Measurements from ENCODE around the gene SELENOM. TPM values are rescaled to one million over a fixed set of nuclear protein-coding genes. Genes with fewer than 3 reads are reported as not detected.
"Not testable (repeated sequence)": the region's sequence is repeated elsewhere in the genome, so short reads cannot be mapped to it uniquely, and the experiment has no call there.

Gene SELENOM
- total RNA-seq, 1 donor from 2014 or later, result 1,262 TPM

DNA sequence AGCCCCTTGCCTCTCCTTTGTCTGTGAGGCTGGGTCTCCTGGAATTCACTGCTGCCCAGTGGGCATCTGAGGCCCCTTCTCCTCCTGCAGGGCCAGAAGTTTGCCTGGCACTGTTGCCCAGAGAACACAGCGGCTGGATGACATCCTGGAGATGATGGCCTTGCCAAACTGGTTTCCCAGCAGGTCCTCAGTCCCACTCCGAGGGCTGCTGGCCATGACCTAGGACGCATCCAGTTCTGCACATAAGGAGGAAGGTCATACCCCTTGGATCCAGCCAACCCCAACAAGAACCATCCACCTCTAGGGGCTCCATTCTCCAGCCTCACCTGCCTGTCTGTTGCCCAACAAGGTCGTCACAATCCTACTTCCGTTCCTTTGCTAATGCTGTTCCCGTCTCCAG is 29.7 kb downstream of the SELENOM start:
- no peak overlapping the region for H3K4me3 ChIP-seq
- no peaks in the 10 kb centered on the region for H3K27me3 ChIP-seq
- DNase-seq (ENCODE audit: low spot score in 2 of 2), result no peak
- intact Hi-C loops (cut with DNase I), result no loop called here
- H3K4me1 ChIP-seq, result peaks cover 4 to 8% of the 10 kb centered on the region in 2 donors
- peak overlapping the region; percentile 38 to 57 for H3K27ac ChIP-seq
- no peaks in the 10 kb centered on the region for H3K9me3 ChIP-seq
- TF ChIP-seq, protein P1, sequence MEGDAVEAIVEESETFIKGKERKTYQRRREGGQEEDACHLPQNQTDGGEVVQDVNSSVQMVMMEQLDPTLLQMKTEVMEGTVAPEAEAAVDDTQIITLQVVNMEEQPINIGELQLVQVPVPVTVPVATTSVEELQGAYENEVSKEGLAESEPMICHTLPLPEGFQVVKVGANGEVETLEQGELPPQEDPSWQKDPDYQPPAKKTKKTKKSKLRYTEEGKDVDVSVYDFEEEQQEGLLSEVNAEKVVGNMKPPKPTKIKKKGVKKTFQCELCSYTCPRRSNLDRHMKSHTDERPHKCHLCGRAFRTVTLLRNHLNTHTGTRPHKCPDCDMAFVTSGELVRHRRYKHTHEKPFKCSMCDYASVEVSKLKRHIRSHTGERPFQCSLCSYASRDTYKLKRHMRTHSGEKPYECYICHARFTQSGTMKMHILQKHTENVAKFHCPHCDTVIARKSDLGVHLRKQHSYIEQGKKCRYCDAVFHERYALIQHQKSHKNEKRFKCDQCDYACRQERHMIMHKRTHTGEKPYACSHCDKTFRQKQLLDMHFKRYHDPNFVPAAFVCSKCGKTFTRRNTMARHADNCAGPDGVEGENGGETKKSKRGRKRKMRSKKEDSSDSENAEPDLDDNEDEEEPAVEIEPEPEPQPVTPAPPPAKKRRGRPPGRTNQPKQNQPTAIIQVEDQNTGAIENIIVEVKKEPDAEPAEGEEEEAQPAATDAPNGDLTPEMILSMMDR (IDR thresholded peaks at IDR 0.05), result no peak
- no peaks in the 10 kb centered on the region for H3K36me3 ChIP-seq

DNA sequence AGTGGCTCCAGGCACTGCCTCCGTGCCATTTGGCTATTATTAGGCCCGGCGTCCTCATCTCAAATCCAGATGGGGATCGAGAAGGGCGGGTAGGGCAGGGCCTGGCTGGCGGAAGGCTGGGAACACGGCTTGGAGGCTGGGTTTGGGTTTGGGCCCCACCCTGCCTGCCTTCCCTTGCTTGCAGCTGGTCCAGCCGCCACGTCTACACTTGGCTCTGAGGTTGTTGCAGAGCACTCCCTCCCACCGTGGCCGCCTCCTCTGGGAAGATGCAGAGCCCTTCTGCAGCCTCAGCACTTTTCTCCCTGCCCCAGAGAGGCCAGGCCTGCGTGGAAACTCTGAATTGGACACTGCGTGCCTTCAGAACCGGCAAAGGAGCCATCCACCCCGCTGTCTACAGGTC is 31.4 kb downstream of the SELENOM start:
- Histone ChIP-seq H3K27ac (peak overlapping the region; percentile 85), H3K4me1 (peaks cover 4 to 8% of the 10 kb centered on the region in 2 donors), H3K4me3 (no peak overlapping the region), H3K36me3 (no peaks in the 10 kb centered on the region), H3K9me3 (no peaks in the 10 kb centered on the region), H3K27me3 (no peaks in the 10 kb centered on the region)
- TF ChIP-seq, protein P1 (IDR thresholded peaks at IDR 0.05), result no peak
- intact Hi-C loops (cut with DNase I), result no loop called here
- peak; percentile 73 to 96 for DNase-seq (ENCODE audit: low spot score in 2 of 2)

DNA sequence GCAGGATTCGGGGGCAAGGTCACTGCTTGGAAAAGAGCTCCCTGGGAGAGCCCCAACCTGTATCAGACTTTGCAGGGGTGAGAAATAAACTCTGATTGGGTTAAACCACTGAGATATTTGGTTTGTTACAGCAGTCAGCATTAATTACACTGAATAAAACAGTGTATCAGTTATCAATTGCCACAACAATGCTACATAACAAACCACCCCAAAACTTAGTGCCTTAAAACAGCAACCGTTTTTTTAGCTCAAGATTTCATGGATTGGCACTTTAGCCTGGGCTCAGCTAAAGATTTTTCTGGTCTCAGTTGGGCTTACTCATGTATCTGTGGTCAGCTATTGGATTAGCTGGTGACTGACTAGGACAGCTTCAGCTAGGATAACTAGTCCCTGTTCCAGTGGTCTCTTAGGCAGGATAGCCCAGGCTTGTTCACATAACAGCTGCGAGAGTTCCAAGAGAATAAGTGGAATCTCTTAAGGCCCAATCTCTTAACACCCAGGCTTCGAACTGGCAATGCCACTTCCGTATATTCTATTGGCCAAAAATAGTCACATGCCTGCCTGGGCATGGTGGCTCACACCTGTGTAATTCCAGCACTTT is 33.7 kb downstream of the SELENOM start:
- H3K9me3 ChIP-seq; H3K36me3 ChIP-seq; H3K27me3 ChIP-seq; DNase-seq (ENCODE audit: low spot score in 2 of 2); H3K4me3 ChIP-seq; intact Hi-C loops (cut with DNase I); H3K4me1 ChIP-seq: not testable (repeated sequence)
- peak overlapping the region in 1 of 2 donors; percentile 14 for H3K27ac ChIP-seq

DNA sequence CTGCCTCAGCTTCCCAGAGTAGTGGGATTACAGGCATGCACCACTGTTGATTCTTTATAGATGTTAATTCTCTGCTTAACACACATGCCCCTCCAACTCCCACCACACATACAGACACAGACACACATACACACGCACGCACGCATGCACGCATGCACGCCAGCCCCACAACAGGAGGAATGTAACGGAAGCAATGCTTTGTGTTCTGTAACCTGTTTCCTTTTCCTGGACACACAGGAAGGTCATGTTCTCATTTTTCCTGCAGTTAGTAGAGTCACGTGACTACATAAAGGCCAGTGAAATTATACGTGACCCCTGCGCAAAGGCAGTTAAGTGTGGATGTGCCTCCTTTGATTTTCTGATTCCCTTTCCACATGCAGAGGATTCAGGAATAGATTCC is 34.2 kb downstream of the SELENOM start:
- H3K27me3 ChIP-seq, result not testable (repeated sequence)

DNA sequence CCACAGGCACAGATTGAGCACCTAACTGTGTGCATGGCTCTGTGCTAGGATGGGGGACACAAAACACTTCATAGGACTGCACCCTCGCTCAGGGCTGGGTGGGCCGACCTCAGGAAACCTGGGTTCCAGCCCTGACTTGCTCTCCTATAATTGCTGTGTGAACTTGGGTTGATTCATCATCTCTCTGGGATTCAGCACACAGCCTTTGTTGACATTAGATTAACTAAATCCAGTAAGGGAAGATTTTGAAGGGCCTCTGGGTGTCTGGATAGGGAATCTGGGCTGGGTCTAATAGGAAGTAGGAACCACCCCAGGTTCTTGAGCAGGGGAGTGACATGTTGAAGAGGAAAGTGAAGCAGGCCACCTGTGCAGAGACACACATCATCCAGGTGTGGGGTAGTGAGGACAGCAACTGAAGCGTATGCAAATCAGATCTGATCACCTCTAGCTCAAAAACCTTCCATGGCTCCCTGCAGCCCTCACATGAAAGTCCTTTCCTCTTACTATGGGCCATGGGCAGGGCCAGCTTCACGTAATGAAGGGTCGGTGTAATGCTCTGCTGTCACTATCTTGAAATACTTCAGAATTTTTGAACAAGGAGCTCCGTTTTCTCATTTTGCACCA is 37.6 kb downstream of the SELENOM start:
- H3K4me3 ChIP-seq; H3K27ac ChIP-seq; DNase-seq (ENCODE audit: low spot score in 2 of 2); H3K27me3 ChIP-seq; H3K36me3 ChIP-seq; intact Hi-C loops (cut with DNase I); H3K4me1 ChIP-seq; H3K9me3 ChIP-seq: not testable (repeated sequence)

More for the DNA sequence above, 34.2 kb downstream of the SELENOM start:
- intact Hi-C loops (cut with DNase I); H3K4me3 ChIP-seq; H3K27ac ChIP-seq; H3K4me1 ChIP-seq; DNase-seq (ENCODE audit: low spot score in 2 of 2); H3K9me3 ChIP-seq; H3K36me3 ChIP-seq: not testable (repeated sequence)

DNA sequence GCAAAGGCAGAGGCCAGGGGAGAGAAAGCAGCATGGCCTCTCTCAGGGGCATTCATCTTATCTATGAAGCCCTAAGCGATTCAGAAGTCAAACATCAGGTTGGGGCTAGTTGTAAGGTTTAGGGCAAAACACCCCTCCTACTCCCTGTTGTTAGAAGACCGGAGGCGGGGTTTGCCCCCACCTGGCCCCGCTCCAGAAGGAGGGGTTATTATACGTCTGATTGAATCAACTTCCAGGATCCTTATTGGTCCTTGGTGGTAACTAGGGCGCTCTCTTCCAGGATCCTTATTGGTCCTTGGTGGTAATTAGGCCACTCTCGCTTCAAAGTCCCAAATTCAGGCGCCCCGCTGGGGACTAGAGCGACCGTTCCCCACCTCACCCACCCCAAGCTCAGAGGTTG is 38.4 kb downstream of the SELENOM start:
- no peaks in the 10 kb centered on the region for H3K36me3 ChIP-seq
- TF ChIP-seq, protein P1 (IDR thresholded peaks at IDR 0.05), result no peak
- no peak overlapping the region for H3K27ac ChIP-seq
- intact Hi-C loops (cut with DNase I), result no loop called here
- H3K4me1 ChIP-seq, result no peaks in the 10 kb centered on the region
- no peaks in the 10 kb centered on the region for H3K27me3 ChIP-seq
- H3K9me3 ChIP-seq, result no peaks in the 10 kb centered on the region
- no peak overlapping the region for H3K4me3 ChIP-seq
- DNase-seq (ENCODE audit: low spot score in 2 of 2), result no peak

DNA sequence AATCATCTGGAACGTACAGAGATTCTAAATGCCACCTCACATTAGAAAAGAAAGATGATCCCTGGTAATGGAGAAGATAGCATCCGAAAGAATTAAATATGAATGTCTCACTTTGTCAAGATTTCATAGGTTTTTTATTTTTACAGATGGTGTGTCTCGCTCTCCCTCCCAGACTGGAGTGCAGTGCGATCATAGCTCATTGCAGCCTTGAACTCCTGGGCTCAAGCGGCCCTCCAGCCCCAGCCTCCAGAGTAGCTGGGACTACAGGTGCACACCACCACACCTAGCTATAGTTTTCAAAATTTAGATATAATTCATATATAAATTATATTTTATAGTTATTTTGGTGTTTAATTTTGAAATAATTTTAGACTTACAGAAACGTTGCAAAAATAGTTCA is 43.0 kb downstream of the SELENOM start:
- intact Hi-C loops (cut with DNase I), result no loop called here
- no peaks in the 10 kb centered on the region for H3K36me3 ChIP-seq

More for the DNA sequence above, 43.0 kb downstream of the SELENOM start:
- Histone ChIP-seq H3K9me3 (no peaks in the 10 kb centered on the region), H3K27me3 (no peaks in the 10 kb centered on the region), H3K27ac (no peak overlapping the region), H3K4me1 (no peaks in the 10 kb centered on the region), H3K4me3 (no peak overlapping the region)
- TF ChIP-seq, protein P1 (IDR thresholded peaks at IDR 0.05), result no peak
- DNase-seq (ENCODE audit: low spot score in 2 of 2), result no peak
